Adrenal gland (tissue), 5 donors: ENCODE measurements around the gene TPGS1.

ENCODE experiments used
- CTCF ChIP-seq, 6 experiments: fragments of 450-650 bp in 4 of 6; fragments of 200-600 bp in 2 of 6; sonication (generic) in 1 of 6; IDR thresholded peaks; 1 replicate in 5 of 6; 2 replicates in 1 of 6; pipeline versions ENCODE4 v1.5.1 to v1.8.0; 2016 to 2021; ENCODE audit warnings: antibody characterized with exemption in 6 of 6, mild to moderate bottlenecking in 2 of 6, moderate library complexity in 1 of 6
- POLR2A ChIP-seq, 2 donors: fragments of 450-650 bp; IDR thresholded peaks; one replicate each; pipeline ENCODE4 v1.6.1; 2017; ENCODE audit warnings: antibody characterized with exemption in 2 of 2, mild to moderate bottlenecking in 2 of 2, moderate library complexity in 1 of 2
- donor health status: DM: no; HTN: no; CAD: no.

GRCh38 chr19:475360-475759 lies 31.9 kb upstream of the TPGS1 start:
- TF ChIP-seq CTCF (IDR thresholded peaks at IDR 0.05) (no peak), POLR2A (IDR thresholded peaks at IDR 0.05) (no peak)
